Measurements from ENCODE around the gene TMEM117.
A peak's percentile ranks its signal among the peaks of the same experiment; 100 is the strongest.

DNA sequence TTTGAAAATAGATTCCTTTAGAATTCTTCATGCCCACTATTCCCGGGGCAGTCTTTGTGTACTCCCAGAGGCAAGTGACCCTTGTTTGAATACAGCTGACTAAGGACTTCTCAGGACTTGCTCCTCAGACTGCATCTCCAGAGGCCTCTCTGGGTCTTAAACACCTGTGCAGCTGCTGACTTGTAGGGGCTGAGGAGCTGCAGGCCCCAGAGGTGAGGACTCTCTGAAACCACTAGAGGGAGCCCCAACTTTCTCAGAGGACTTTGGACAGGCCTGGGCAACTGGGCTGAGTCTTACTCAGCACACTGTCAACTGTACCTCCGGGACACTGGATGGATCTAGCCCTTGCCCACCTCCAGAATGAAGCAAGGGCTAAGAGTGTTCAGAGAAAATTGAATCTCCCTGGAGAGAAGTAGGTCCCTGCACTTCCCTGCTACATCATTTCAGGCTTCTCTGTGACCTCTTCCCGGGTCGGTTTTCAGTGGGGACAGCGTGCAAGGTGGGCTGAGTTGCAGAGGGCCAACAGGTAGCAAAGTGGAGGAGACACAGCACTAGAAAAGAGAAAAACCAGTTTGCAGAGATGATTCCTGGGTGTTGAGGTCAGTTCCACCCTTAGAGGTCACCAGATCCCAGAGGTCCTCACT, 164.6 kb downstream of the TMEM117 start:
- TF ChIP-seq, protein P1, sequence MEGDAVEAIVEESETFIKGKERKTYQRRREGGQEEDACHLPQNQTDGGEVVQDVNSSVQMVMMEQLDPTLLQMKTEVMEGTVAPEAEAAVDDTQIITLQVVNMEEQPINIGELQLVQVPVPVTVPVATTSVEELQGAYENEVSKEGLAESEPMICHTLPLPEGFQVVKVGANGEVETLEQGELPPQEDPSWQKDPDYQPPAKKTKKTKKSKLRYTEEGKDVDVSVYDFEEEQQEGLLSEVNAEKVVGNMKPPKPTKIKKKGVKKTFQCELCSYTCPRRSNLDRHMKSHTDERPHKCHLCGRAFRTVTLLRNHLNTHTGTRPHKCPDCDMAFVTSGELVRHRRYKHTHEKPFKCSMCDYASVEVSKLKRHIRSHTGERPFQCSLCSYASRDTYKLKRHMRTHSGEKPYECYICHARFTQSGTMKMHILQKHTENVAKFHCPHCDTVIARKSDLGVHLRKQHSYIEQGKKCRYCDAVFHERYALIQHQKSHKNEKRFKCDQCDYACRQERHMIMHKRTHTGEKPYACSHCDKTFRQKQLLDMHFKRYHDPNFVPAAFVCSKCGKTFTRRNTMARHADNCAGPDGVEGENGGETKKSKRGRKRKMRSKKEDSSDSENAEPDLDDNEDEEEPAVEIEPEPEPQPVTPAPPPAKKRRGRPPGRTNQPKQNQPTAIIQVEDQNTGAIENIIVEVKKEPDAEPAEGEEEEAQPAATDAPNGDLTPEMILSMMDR (IDR thresholded peaks at IDR 0.05), result peak; percentile 65
- TF ChIP-seq EZH2 (IDR thresholded peaks at IDR 0.05; ENCODE audit: borderline replicate concordance, insufficient read depth, low read depth, low read length, poor library complexity, severe bottlenecking), result no peak

Data from B cell (primary cell).